ENCODE data around the gene RSPO1.
"Not testable (repeated sequence)": the region's sequence is repeated elsewhere in the genome, so short reads cannot be mapped to it uniquely, and the experiment has no call there.

RSPO1 gene

DNA sequence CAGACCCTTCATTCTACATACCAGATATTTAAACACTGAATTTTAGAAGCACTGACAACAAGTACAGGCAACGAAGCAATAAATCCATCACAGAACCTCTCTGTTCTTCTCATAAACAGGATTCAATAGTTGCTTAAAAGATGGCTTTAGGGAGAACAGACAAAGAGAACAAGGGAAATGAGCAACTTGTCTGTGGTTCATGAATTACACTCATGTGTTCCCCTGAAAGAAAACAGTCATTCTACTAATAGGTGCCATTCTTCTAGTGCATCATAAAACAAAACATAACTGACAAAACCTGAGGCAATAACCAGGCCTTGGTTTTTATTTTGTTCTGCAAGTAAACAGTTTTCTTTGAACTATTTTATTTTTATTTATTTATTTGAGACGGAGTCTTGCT is 45.8 kb downstream of the RSPO1 start:
- H3K27me3 ChIP-seq (ENCODE audit: control insufficient read depth, insufficient read depth, low read length) = no peaks in the 10 kb centered on the region
- peaks cover 75% of the 10 kb centered on the region for H3K36me3 ChIP-seq (ENCODE audit: insufficient read depth, low read length)
- no peaks in the 10 kb centered on the region for H3K9me3 ChIP-seq (replicated peaks; ENCODE audit: low read length)
- peaks cover 5% of the 10 kb centered on the region for H3K4me1 ChIP-seq (ENCODE audit: control insufficient read depth, insufficient read depth, low read length)
- no peak overlapping the region for H3K4me2 ChIP-seq (ENCODE audit: low read length)
- H3K4me3 ChIP-seq (ENCODE audit: low read length) = no peak overlapping the region
- H3K9ac ChIP-seq (ENCODE audit: low read depth, low read length) = no peak overlapping the region

DNA sequence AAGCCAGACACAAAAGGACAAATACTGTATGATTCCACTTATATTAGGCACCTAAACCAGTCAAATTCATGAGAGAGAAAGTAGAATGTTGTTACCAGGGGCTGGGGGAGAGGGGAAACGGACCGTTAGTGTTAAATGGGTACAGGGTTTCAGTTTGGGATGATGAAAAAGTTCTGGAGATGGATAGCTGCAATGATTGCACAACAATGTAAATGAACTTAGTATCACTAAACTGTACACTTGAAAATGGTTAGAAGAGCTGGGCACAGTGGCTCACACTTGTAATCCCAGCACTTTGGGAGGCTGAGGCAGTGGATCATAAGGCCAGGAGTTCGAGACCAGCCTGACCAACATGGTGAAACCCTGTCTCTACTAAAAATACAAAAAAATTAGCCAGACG is 50.1 kb downstream of the RSPO1 start:
- not testable (repeated sequence) for H3K4me2 ChIP-seq (ENCODE audit: low read length); H3K4me3 ChIP-seq (ENCODE audit: low read length); H3K4me1 ChIP-seq (ENCODE audit: control insufficient read depth, insufficient read depth, low read length); H3K27me3 ChIP-seq (ENCODE audit: control insufficient read depth, insufficient read depth, low read length); H3K9me3 ChIP-seq (replicated peaks; ENCODE audit: low read length); H3K9ac ChIP-seq (ENCODE audit: low read depth, low read length)
- H3K36me3 ChIP-seq (ENCODE audit: insufficient read depth, low read length) = peaks cover 70% of the 10 kb centered on the region

DNA sequence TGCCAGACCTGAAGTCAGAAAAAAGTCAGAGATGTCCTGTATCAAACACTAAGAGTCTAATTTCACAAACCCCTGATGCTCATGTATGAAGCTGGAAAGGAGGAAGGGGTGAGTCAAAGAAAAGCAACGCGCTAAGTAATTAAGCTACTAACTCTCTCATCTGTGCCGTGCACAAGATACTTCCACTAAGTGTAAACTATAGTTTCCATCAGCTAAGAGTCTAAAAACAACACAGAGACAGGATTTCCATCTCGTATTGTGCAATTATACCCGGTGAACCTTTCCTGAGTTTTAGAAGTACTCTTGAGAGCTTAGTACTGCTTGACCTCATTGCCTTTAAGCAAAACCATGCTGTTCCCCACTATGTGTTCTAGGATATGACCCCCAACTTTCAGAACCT is 59.0 kb downstream of the RSPO1 start:
- Histone ChIP-seq H3K4me3 (ENCODE audit: low read length) (peak overlapping the region; percentile 5), H3K36me3 (ENCODE audit: insufficient read depth, low read length) (peaks cover 71% of the 10 kb centered on the region), H3K4me1 (ENCODE audit: control insufficient read depth, insufficient read depth, low read length) (peaks cover 29% of the 10 kb centered on the region), H3K27me3 (ENCODE audit: control insufficient read depth, insufficient read depth, low read length) (no peaks in the 10 kb centered on the region), H3K9me3 (replicated peaks; ENCODE audit: low read length) (no peaks in the 10 kb centered on the region), H3K9ac (ENCODE audit: low read depth, low read length) (peak overlapping the region; percentile 53), H3K4me2 (ENCODE audit: low read length) (peak overlapping the region; percentile 56)

DNA sequence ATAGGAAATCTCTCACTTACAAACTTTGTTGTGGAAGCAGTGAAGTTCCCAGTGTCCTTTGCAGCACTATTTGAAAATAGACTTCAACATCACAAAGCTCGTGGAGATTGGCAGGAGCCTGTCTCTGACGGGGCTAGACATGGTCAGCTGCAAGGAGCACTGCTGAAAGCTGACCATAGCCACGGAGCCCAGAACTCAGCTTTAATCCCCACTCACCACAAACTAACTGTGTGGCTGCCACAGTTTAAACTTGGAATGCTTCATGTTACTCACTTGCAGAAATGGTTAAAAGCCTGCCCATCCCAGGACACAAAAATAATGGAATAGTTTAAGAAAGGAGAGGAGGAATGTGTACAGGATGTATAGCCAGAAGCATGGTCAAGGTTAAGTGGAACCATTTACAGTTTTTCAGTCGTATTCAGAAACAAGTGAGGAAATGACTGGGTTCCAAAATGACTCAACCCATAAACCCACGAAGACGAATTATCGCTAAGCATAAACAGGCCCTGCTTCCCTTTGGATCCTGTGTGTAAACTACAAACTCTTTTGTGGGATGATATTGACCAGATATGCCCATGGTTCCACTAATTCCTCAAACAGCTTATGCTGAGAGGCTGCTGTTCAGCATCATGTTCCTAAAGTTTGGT is 59.7 kb downstream of the RSPO1 start:
- no peaks in the 10 kb centered on the region for H3K27me3 ChIP-seq (ENCODE audit: control insufficient read depth, insufficient read depth, low read length)
- H3K36me3 ChIP-seq (ENCODE audit: insufficient read depth, low read length) = peaks cover 70% of the 10 kb centered on the region
- peak overlapping the region; percentile 11 for H3K4me2 ChIP-seq (ENCODE audit: low read length)
- peaks cover 29% of the 10 kb centered on the region for H3K4me1 ChIP-seq (ENCODE audit: control insufficient read depth, insufficient read depth, low read length)
- H3K9ac ChIP-seq (ENCODE audit: low read depth, low read length) = peak overlapping the region; percentile 53
- peak overlapping the region; percentile 5 for H3K4me3 ChIP-seq (ENCODE audit: low read length)
- H3K9me3 ChIP-seq (replicated peaks; ENCODE audit: low read length) = no peaks in the 10 kb centered on the region

DNA sequence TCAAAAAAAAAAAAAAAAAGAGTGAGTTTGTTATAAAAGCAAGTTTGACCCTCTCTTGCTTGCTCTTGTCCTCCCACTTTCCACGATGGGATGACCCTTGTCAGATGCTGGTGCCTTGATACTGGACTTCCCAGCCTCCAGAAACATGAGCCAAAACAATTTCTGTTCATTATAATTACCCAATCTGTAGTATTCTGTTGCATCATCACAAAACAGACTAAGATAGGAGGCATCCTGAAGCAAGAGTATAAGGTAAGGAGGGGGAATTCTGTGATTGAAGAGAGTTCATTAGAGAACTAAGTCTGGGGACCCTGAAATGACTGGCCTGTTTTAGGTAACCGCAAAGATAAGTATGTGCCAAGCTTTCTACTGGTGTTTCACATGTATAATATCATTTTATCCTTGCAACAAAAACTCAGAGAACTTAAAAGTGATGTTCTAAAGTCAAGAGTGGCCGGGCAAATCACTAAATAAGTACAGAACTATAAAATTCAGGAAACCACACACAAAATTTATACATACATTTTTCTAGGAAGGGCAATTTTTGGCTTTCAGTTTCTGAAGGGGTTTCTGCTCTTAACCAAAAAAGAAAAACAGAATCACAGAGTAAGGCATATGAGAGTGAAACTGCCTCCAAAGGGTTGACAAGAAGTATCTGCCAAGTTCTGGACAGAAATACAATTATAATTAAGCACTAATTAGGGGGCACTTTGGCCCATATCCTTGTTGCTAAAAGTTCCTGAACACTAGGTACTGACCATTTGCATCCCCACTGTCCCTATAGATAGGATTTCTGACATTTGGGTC is 64.0 kb downstream of the RSPO1 start:
- no peaks in the 10 kb centered on the region for H3K27me3 ChIP-seq (ENCODE audit: control insufficient read depth, insufficient read depth, low read length)
- peaks cover 15% of the 10 kb centered on the region for H3K4me1 ChIP-seq (ENCODE audit: control insufficient read depth, insufficient read depth, low read length)
- H3K4me2 ChIP-seq (ENCODE audit: low read length) = no peak overlapping the region
- H3K36me3 ChIP-seq (ENCODE audit: insufficient read depth, low read length) = peaks cover 91% of the 10 kb centered on the region
- no peak overlapping the region for H3K9ac ChIP-seq (ENCODE audit: low read depth, low read length)
- H3K4me3 ChIP-seq (ENCODE audit: low read length) = no peak overlapping the region
- no peaks in the 10 kb centered on the region for H3K9me3 ChIP-seq (replicated peaks; ENCODE audit: low read length)

DNA sequence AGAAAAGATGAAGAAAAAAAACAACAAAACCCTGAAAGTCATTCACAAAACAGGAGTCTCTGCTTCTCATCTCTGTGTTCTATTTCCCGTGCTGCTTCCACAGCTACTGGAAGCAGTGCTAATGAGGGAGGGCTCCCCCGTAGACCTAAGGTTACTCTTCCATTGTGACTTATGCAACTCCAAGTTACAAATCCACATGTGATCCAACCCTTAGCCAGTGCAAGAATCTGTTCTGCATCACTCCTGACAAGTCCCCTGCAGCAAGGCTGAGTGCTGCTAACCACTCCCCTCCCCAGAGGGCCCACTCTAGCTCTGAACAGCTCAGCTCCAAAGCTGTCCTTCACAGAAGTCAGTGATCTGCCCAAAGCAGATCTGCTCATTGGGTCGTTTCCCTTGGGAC is 67.7 kb downstream of the RSPO1 start:
- Histone ChIP-seq H3K27me3 (ENCODE audit: control insufficient read depth, insufficient read depth, low read length) (no peaks in the 10 kb centered on the region), H3K4me2 (ENCODE audit: low read length) (no peak overlapping the region), H3K4me3 (ENCODE audit: low read length) (no peak overlapping the region), H3K4me1 (ENCODE audit: control insufficient read depth, insufficient read depth, low read length) (no peaks in the 10 kb centered on the region), H3K36me3 (ENCODE audit: insufficient read depth, low read length) (peaks cover 79% of the 10 kb centered on the region), H3K9me3 (replicated peaks; ENCODE audit: low read length) (no peaks in the 10 kb centered on the region), H3K9ac (ENCODE audit: low read depth, low read length) (no peak overlapping the region)

DNA sequence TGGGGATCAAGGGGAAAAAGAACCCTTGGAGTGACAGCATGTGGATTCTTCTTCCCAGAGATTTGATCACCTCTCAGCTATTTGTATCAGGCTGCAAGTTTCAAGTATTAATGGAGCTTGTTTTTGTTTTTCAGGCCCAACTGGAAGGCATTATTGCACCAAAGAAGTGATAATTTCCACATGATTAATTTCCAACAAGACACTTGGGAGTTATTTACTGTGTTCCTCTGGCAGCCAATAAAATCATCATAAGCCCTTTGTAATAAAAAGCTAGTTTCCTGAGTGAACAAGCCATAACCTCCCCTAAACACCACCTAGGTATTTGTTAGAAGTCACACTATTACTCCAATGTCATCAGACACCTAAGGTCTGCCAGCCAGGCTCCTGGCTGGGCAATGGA is 69.8 kb downstream of the RSPO1 start:
- Histone ChIP-seq H3K4me3 (ENCODE audit: low read length) (no peak overlapping the region), H3K27me3 (ENCODE audit: control insufficient read depth, insufficient read depth, low read length) (no peaks in the 10 kb centered on the region), H3K9ac (ENCODE audit: low read depth, low read length) (no peak overlapping the region), H3K9me3 (replicated peaks; ENCODE audit: low read length) (no peaks in the 10 kb centered on the region), H3K4me1 (ENCODE audit: control insufficient read depth, insufficient read depth, low read length) (no peaks in the 10 kb centered on the region), H3K4me2 (ENCODE audit: low read length) (no peak overlapping the region), H3K36me3 (ENCODE audit: insufficient read depth, low read length) (peaks cover 64% of the 10 kb centered on the region)

DNA sequence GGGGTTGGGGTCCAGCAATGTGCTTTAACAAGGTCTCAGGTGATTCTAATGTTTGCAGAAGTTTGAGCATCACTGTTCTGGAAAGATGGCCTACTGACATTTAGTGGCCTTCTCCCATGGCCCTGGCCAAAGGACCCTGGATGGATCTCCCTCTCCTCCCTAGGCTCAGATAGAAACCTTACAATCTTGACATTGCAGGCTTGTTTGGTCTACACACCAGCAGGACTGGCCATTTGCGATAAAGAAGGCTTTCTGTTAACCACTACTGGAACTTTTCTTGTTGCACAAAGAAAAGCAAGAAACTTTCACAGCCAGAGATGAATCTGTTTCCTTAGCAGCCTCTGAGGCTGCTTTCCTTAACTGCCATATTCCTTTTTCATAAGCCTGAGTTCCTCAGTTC is 71.7 kb downstream of the RSPO1 start:
- no peaks in the 10 kb centered on the region for H3K9me3 ChIP-seq (replicated peaks; ENCODE audit: low read length)
- peaks cover 45% of the 10 kb centered on the region for H3K36me3 ChIP-seq (ENCODE audit: insufficient read depth, low read length)
- H3K27me3 ChIP-seq (ENCODE audit: control insufficient read depth, insufficient read depth, low read length) = no peaks in the 10 kb centered on the region
- no peak overlapping the region for H3K4me2 ChIP-seq (ENCODE audit: low read length)
- H3K4me3 ChIP-seq (ENCODE audit: low read length) = no peak overlapping the region
- H3K4me1 ChIP-seq (ENCODE audit: control insufficient read depth, insufficient read depth, low read length) = no peaks in the 10 kb centered on the region
- no peak overlapping the region for H3K9ac ChIP-seq (ENCODE audit: low read depth, low read length)

Measured in skeletal muscle satellite cell (primary cell).